ENCODE measurements around the gene NEK8. TPM values are rescaled to one million over a fixed set of nuclear protein-coding genes. Genes with fewer than 3 reads are reported as not detected.
A peak's percentile ranks its signal among the peaks of the same experiment; 100 is the strongest.

Gene NEK8
- total RNA-seq, 1 donor from 2014 or later = 29.7 TPM

DNA sequence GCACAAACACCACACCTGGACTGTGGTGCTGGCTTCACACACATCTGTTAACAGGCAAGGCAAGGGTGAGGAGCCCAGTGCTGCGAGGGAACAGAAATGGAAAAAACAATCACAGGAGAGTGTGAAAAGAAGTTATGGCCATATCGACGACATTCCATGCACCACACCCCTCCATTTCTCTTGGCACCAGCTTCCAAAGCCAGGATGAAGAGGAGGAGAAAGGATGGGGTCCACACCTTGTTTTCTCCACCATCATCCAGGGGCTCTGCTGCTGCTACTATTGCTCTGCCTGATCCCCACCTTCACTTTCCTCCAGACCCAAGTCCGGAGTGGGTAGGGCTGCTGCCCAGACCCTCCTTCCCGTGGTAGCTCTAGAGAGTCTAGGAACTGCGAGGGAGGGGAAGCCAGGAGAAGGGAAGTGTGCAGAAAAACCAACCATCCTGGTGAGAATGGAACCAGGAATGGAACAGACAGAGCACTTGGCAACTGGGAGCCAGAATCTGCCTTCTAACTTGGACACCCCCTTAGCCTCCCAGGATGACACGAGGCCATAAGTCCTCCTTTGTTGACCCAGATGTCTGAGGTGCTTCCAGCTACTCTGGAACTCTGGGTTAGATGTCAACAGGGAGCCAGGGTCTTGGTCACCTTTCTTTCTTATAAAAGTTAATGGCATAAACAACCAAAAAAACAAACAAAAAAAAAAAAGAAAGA, 15.7 kb upstream of the NEK8 start:
- intact Hi-C loops (cut with micrococcal nuclease) = loop anchor here (1.0 kb wide), 1 partner anchor 68 kb away; the partner anchor contains the start of gene BLTP2
- CTCF ChIA-PET = no interaction called here
- ATAC-seq (ENCODE audit: low read depth) = no peak

DNA sequence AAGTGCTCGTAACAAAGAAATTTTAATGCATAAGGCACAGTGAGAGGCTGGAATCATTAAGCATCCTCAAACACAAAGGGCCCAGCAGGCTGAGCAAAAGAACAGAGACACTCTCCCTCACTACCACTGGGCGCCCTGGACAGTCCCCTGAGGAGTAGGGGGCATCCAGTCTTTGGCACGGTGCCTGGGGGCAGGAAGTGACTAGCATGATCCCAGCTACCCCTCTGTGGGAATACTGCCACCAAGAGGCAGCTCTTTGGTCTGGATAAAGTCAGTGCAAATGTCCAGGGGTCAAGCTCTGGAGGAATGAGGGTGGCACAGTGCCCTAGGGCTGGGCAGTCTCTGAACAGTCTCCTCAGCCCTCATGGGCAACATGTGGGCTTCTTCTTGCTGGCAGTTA, 14.3 kb upstream of the NEK8 start:
- no peaks in the 10 kb centered on the region for H3K9me3 Mint-ChIP-seq
- CTCF ChIA-PET = no interaction called here
- H3K27ac Mint-ChIP-seq = no peak overlapping the region
- H3K4me1 Mint-ChIP-seq = peaks cover 34% of the 10 kb centered on the region
- intact Hi-C loops (cut with micrococcal nuclease) = no loop called here
- ATAC-seq (ENCODE audit: low read depth) = no peak
- POLR2A ChIA-PET = interaction anchor here (2.0 kb wide), 1 partner anchor 12 kb away, joined by 9 read pairs; the partner anchor contains the start of gene TLCD1
- TF ChIP-seq, protein P1, sequence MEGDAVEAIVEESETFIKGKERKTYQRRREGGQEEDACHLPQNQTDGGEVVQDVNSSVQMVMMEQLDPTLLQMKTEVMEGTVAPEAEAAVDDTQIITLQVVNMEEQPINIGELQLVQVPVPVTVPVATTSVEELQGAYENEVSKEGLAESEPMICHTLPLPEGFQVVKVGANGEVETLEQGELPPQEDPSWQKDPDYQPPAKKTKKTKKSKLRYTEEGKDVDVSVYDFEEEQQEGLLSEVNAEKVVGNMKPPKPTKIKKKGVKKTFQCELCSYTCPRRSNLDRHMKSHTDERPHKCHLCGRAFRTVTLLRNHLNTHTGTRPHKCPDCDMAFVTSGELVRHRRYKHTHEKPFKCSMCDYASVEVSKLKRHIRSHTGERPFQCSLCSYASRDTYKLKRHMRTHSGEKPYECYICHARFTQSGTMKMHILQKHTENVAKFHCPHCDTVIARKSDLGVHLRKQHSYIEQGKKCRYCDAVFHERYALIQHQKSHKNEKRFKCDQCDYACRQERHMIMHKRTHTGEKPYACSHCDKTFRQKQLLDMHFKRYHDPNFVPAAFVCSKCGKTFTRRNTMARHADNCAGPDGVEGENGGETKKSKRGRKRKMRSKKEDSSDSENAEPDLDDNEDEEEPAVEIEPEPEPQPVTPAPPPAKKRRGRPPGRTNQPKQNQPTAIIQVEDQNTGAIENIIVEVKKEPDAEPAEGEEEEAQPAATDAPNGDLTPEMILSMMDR (IDR thresholded peaks at IDR 0.05) = no peak
- H3K27me3 Mint-ChIP-seq = no peaks in the 10 kb centered on the region
- no peak overlapping the region for H3K4me3 Mint-ChIP-seq
- peaks cover 6% of the 10 kb centered on the region for H3K36me3 Mint-ChIP-seq (ENCODE audit: low read depth)
- DNase-seq = no peak

More for the DNA sequence above, 15.7 kb upstream of the NEK8 start:
- TF ChIP-seq, protein P1 (IDR thresholded peaks at IDR 0.05) = no peak
- H3K27ac Mint-ChIP-seq = peak overlapping the region; percentile 96
- peak overlapping the region; percentile 91 for H3K4me3 Mint-ChIP-seq
- peaks cover 6% of the 10 kb centered on the region for H3K36me3 Mint-ChIP-seq (ENCODE audit: low read depth)
- POLR2A ChIA-PET = interaction anchor here (1.0 to 3.8 kb wide), 10 partner anchors 8 to 239 kb away, joined by 3 to 115 read pairs (median 9); partner anchors contain the start of genes NEK8, PHF12, RPL23A and SDF2
- peaks cover 21% of the 10 kb centered on the region for H3K4me1 Mint-ChIP-seq
- DNase-seq = no peak
- no peaks in the 10 kb centered on the region for H3K27me3 Mint-ChIP-seq
- no peaks in the 10 kb centered on the region for H3K9me3 Mint-ChIP-seq

DNA sequence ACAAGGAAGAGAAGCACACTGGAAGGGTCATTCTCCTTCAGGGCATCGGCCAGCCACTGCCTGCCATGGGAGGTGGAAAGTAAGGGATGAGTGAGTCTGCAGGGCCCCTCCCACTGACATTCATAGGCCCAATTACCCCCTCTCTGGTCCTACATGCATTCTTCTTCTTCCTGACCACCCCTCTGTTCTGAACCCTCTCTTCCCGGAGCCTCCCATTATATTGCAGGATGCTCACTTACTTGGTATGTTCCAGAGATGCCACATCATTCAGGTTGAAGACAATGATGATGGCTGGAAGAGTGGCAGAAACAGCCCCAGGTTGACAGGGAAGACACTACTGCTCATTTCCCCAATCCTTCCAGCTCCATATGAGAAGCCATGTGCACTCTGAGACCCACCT, 13.4 kb upstream of the NEK8 start:
- DNase-seq (no peak), ATAC-seq (ENCODE audit: low read depth) (no peak)
- no peaks in the 10 kb centered on the region for H3K9me3 Mint-ChIP-seq
- H3K27ac Mint-ChIP-seq = no peak overlapping the region
- H3K4me1 Mint-ChIP-seq = peaks cover 41% of the 10 kb centered on the region
- ChIA-PET POLR2A (interaction anchor here (0.6 to 2.4 kb wide), 2 partner anchors 11 to 212 kb away, joined by 5 to 19 read pairs; partner anchors contain the start of gene TLCD1), CTCF (interaction anchor here (1.0 kb wide), 1 partner anchor 33 kb away, joined by 3 read pairs; no protein-coding TSS in a partner anchor)
- no peak overlapping the region for H3K4me3 Mint-ChIP-seq
- intact Hi-C loops (cut with micrococcal nuclease) = loop anchor here (5.0 kb wide), 1 partner anchor 37 kb away; no protein-coding TSS in a partner anchor
- H3K36me3 Mint-ChIP-seq (ENCODE audit: low read depth) = peaks cover 12% of the 10 kb centered on the region
- no peaks in the 10 kb centered on the region for H3K27me3 Mint-ChIP-seq
- TF ChIP-seq, protein P1 (IDR thresholded peaks at IDR 0.05) = no peak

DNA sequence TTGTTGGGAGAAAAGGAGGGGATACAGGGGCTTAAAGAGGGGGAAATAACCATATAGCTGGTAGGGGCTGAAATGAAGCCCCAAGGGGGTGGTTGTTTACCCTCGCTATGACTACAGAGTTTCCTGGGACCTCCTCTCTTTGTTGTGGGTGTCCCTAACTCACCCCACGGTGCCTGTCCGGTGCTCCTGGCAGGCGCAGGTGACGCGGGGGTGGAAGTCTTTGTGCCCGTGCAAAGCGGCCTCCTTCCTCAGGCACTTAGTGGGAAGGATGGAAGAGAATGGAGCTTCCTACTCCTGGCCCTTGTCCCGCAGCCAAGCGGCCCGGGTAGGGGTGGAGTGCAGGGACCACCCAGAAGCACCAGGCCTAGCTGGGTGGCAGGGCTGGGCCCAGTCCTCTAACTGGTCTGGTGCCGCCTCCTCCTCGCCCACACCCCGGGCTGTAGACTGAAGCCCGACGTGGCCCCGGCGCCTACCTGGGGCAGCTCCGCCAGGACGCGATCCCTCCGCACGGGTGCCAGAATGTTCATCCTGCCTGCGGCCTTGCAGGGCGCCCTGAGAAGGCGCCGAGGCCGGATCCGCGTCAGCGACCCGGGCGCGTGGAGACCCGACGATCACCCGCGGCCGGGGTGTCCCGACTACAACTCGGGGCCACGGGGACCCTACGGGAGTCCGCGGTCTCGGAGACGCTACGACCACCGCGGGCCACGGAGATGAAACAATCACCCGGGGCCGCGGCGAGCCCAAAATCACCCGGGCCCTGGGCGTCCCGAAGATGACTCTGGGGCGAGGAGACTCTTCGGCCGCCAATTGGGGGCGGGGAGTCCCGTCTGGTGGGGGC, 11.6 kb upstream of the NEK8 start:
- Mint-ChIP-seq H3K4me1 (peaks cover 46% of the 10 kb centered on the region), H3K27me3 (no peaks in the 10 kb centered on the region), H3K4me3 (peak overlapping the region; percentile 77), H3K36me3 (ENCODE audit: low read depth) (peaks cover 28% of the 10 kb centered on the region), H3K9me3 (no peaks in the 10 kb centered on the region), H3K27ac (no peak overlapping the region)
- ATAC-seq (ENCODE audit: low read depth) (no peak), DNase-seq (no peak)
- intact Hi-C loops (cut with micrococcal nuclease) = loop anchor here (1.0 to 5.0 kb wide), 2 partner anchors 35 to 55 kb away; partner anchors contain the start of gene SUPT6H
- TF ChIP-seq, protein P1 (IDR thresholded peaks at IDR 0.05) = no peak
- ChIA-PET CTCF (no interaction called here), POLR2A (interaction anchor here (0.5 to 2.4 kb wide), 5 partner anchors 9 to 38 kb away, joined by 3 to 19 read pairs (median 7); partner anchors contain the start of gene TLCD1)
